NCI-H1436 treated with DMSO at 0.1 percent for 48 hours (cell line): ENCODE results near the gene EEF1AKMT4.

Experiments used
- DNase-seq: peaks from one replicate; lab custom pipeline; 2025; lab: John Stamatoyannopoulos, UW

The EEF1AKMT4 gene

DNA sequence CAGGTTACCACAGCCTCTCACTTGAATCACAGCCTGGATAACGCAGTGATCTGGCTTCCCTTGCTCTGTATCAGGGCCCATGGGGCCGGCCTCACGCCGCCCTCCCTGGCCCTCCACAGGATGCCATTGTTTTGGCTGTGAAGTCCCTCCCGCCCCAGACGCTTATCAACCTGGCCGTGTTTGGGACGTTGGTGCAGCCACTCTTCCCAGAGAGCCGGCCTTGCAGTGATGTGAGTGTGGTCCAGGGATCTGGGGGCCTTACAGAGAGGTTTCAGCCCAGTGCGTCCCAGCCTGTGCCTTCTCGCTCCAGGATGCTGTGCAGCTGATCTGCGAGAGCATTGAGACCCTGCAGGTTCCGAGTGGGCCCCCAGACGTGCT, 13.4 kb upstream of the EEF1AKMT4 start:
- DNase-seq = no peak

DNA sequence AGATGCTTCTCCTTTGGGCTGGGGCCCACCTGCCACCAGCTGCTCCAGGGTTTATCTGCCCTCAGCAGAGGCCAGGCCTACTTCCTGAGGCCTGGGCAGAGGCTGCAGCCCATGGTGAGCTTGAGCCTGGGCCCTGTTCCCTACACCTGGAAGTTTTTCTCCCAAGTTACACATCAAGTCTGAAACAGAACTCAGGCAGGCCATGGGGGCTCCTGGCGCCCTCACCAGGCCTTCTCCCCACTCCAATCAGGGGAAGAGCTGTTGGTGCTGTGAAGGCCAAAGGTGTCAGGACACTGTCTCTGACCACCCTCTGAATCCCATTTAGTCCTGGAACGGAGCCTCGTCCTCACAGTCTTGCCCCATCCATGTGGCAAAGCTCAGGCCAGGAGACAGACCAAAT, 12.8 kb upstream of the EEF1AKMT4 start:
- no peak for DNase-seq

DNA sequence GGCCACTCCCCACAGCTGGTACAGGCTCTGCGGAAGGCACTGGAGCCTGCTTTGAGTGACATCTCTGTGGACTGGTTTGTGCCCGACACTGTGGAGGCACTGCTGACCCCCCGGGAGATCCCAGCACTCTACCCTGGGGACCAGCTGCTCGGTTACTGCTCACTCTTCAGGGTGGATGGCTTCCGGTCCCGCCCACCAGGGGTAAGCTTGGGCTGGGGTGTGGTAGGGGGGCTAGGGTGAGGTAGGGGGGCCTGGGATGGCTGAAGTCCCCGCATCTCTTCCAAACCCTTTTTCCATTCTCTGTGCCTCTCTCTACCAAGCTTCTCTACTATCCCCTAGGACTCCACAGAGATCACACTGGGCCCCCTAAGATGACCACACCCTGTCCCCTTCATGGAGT, 12.3 kb upstream of the EEF1AKMT4 start:
- DNase-seq = no peak

DNA sequence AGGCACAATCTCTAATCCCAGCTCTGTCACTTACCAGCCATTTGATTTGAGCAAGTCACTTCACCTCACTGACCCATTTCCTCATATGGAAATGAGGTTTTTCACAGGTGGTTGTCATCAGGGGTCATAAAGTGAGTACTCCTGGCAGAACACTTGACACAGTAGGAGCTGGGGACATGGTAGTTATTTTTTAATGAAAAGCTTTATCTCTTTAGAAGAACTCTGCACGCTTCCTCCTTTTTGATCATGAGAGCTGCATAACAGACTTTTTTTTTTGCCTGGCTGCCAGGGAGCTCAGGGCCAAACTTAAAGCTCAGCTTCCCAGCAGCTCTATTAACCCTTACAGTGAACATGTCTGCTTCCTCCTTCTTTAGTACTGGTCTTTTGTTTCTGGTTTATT, 11.7 kb upstream of the EEF1AKMT4 start:
- no peak for DNase-seq

DNA sequence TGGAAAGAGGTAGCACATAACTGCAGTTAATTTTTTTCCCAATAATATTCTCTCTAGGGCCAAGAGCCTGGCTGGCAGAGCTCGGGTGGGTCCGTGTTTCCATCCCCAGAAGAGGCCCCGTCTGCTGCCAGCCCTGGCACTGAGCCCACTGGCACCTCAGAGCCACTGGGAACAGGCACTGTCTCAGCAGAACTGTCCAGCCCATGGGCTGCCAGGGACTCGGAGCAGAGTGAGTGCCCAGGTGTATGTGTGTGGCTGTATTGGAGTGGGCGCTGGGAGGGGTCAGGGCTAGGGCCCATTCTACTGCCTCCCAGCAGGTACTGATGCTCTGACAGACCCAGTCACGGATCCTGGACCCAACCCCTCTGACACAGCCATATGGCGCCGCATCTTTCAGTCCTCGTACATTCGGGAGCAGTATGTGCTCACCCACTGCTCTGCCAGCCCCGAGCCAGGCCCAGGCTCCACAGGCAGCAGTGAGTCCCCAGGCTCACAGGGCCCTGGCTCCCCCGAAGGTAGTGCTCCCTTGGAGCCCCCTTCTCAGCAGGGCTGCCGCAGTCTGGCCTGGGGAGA, 11.1 kb upstream of the EEF1AKMT4 start:
- DNase-seq = no peak

DNA sequence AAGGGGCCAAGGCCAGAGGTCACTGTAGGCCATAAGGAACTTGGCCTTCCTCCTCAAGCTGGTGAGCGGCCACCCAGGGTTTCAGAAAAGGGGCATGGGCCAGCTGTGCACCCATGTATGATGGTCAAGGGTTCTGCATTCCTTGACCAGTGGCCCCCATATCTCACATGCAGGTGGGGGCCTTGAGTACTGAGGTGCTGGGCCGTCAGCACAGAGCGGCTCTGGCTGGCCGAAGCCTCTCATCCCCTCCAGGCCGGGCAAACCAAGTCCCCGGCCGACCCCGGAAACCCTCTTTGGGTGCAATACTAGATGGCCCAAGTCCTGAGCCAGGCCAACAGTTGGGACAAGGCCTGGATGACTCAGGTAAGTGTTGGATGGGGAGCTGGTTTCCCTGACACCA, 10.3 kb upstream of the EEF1AKMT4 start:
- DNase-seq = no peak

DNA sequence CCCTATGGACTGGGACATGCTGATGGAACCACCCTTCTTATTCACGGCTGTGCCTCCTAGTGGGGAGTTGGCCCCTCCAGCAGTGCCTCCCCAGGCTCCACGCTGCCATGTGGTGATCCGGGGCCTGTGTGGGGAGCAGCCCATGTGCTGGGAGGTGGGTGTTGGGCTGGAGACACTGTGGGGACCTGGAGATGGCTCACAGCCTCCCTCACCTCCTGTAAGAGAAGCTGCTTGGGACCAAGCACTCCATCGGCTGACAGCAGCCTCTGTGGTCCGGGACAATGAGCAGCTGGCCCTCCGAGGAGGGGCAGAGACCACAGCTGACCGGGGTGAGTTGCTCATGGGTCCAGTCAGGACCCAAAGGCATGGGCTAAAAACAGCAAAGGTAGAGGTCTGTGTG, 9.8 kb upstream of the EEF1AKMT4 start:
- DNase-seq = no peak

DNA sequence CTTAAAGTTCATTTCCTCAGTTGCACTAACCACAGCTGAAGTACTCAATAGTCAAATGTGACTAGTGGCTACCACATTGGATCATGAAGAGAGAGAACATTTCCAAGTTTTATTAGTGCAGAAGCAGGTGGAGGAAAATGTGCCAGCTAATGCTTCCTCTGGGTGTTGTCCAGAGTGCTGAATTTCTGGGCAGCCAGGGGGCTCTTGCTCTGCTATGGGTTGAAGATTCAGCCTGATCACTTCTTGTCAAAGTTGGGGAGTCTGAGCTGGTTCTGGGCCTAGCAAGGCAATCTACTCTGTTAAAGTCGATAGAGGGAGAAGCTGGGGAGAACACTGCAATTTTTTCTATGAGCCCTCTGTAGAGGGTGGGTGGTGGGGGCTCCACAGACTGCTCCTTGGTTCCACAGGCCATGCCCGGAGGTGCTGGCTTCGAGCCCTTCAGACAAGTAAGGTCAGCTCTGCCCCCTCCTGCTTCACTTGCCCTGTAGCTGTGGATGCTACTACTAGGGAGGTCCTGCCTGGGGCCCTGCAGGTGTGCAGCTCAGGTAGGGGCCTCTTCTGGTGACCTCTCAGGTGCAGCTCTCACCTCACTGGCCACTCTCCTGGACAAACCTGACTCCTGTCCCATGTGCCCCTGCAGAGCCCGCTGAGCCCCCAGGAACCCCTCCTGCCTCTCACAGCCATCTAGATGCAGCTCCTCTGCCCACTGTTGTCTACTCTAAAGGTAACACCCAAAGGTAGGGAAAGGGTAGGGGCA, 8.9 kb upstream of the EEF1AKMT4 start:
- no peak for DNase-seq

DNA sequence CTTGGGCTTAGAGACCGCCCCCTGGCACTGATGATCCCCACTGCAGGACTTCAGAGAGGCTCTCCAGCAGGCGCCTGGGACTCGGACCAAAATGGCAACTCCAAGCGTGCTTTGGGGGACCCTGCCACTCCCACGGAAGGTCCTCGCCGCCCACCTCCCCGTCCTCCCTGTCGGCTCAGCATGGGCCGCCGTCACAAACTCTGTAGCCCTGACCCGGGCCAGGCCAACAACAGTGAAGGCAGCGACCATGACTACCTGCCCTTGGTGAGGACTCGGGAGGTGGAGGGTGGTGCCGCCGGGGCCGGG, 8.4 kb upstream of the EEF1AKMT4 start:
- DNase-seq = no peak

DNA sequence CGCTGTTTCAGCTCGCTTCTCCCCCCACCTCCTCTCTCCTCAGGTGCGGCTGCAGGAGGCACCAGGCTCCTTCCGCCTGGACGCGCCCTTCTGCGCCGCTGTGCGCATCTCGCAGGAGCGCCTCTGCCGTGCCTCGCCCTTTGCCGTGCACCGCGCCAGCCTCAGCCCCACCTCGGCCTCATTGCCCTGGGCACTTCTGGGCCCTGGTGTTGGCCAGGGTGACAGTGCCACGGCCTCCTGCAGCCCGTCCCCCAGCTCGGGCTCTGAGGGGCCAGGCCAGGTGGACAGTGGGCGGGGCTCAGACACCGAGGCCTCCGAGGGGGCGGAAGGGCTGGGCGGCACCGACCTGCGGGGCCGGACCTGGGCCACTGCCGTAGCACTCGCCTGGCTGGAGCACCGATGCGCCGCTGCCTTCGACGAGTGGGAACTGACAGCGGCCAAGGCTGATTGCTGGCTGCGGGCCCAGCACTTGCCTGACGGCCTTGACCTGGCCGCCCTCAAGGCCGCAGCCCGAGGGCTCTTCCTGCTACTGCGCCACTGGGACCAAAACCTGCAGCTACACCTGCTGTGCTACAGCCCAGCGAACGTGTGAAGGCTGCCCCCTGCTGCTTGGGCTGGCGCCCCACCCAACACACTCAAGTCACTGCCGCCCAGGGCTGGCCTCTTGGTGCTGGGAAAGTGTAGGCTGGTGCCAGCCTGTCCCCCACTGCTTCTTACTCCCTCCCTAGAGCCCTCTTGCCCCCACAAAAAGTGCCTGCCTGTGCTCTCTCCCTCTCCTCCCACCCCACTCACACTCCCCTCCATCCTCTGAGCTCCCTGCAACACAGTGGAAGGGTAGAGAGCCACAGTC, 7.8 kb upstream of the EEF1AKMT4 start:
- DNase-seq = no peak

DNA sequence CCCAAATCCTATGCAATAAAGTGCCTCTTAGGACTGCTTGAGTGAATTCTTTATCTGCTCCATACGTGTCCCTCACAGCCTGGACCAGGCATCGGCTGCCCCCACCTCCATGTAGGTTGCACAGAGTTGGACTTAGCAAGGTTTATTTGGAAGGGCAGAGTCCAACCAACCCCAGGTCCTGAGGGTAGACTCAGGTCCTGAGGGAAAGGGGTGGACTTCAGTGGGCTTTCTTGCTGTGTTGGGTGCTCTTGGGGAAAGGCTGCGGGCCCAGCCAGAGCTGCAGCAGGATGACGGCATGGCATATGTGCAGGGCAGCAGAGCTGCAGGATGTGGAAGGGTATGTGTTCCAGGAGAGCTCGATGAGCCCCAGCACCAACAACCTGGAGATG, 7.2 kb upstream of the EEF1AKMT4 start:
- no peak for DNase-seq

DNA sequence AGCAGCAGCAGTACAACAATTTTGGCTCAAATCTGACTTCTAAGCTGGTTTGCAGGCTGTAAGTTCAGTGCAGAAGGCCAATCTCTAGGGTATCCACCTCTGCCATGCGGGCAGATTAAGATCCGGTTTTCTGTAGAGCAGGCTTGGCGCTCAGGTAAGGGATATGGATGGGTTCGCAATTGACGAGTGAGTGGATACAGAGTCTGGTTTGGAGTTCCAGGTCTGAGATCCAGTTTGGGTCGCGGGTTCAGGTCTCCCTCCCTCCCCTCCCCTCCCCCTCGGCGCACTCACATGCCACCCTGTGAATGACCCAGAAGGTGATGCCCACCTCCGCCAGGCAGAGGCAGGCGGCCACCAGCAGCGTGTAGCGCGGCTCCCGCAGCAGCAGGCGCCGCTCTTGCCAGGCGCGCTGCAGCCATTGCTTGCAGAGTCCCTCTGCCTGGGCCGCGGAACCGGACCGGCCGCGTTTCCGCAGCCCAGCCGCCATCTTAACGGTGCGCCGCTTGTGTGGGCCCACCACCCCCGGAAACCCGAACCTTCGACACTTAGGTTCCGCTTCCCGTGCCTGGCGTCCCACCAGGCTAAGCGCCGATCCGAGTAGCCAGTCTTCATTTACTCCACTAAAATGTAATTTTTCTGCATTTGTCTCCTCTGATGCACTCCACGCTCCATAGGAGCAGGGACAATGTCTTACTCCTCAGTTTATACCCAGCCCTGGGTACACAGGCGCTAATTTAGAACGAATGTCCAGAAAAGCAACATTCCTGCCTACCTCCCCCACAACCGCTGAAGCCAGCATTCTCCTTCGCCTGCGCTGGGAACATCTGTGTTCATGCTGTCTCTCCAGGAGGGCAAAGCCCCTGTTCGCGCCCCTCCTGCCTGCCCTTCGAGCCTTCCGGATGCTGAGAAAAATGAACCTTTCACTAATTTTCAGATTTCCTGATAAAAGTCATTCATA, 739 bp upstream of the EEF1AKMT4 start, which contains the start of gene ALG3:
ALG3 (minus strand) TSS at position 509 of the 958 bp plus-strand sequence; CDS start at position 487, 22 bp downstream.
- DNase-seq = no peak

DNA sequence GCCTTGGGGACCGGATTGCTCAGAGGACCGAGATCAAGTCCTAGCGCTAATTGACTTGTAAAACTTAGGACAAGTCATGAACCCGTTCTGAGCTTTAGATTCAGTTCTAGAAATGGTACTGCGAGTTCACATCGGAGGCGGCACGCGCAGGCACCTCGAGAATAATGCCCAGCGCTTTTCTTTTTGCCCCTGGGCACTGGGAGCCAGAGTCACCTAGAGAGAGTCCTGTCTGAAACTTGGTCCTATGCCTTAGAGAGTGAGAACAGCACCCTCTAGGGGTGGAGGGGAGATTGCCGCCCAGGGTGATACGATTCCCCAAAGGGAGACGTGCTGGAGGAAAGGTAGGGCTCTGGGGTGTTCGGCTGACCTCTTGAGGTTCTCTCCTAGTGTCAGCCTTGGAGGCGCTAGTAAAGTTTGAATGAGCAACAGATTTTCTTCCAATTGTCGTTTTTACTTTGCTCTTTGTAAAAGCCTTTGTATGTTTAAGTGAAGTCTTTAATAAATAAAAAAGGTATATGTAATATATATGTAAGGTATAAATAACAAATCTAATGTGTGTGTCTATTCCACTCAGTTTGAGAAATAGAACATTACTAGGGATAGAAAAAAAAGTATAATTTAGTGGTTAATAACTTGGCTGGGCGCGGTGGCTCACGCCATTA, 826 bp downstream of the EEF1AKMT4 start:
- DNase-seq = peak; percentile 81

DNA sequence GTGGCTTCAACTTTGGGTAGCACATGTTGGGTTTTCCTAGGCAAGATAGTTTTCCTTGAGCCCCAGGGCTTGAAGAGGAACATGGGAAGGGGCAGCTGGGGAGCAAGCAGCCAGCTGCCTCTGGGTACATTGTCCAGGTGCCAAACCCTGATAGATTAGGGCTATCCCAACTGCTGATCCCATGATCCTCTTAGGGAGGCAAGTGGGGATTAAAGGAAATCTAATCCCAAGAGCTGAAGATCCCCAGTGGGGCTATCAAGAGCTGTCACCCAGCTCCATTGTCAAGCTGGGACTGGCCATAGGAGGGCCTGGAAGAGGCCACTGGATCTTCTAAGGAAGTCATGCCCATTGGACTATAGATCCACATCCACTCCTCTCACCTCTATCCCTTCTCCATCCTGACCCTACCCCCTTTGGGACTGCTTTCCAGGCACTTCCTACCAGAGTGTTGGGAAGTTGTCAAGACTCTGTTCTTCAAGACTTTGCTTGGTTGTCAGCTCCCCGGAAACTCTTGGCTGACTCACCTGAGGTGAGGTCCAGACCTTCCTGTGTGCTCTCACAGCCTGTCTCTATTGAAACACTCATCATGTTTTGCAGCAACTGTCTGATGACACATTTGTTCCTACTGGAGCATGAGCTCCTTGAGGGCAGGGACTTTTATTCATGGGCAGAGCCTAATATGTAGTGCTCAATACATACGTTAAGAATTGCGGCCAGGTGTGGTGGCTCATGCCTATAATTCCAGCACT, 6.0 kb downstream of the EEF1AKMT4 start:
- no peak for DNase-seq

DNA sequence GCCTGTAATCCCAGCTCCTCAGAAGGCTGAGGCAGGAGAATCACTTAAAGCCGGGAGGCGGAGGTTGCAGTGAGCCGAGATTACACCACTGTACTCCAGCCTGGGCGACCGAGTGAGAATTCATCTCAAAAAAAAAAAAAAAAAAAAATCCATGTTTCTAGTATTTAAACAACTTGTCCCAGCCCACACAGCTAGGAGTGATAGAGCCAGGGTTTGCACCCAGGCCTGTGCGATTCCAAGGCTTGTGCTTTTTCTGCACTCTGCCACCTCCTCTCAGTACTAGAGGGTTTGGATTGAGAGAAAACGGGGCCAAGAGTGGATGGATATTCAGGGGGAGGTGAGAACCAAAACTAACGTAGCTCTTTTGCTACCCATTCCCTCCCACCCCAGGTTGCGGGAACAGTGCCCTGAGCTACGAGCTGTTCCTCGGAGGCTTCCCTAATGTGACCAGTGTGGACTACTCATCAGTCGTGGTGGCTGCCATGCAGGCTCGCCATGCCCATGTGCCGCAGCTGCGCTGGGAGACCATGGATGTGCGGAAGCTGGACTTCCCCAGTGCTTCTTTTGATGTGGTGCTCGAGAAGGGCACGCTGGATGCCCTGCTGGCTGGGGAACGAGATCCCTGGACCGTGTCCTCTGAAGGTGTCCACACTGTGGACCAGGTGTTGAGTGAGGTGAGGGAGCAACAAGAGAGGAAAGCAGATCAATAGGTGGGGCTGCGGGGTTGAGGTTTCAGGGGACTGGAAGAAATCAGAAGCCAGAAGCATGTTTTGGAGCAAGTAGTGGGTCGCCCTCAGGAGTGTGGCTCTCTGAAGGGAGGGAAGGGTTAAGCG, 7.8 kb downstream of the EEF1AKMT4 start:
- no peak for DNase-seq

DNA sequence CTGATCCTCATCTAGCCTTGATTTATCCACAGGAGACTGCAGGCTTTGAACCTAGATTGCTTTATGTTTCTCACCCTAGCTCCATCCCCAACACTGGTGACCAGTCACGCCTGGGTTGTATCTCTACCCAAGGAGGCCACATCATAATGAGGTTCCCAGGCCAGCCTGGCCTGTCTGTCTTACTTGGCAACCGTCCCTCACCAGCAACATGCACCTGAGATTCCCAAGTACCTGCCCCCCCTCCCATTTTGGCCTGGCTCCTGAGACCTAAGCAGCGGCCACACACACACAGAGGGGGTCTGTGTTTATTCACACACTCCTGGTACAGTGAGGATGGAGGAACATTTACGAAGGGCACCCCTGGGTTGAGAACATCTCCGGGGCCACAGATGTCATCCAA, 9.5 kb downstream of the EEF1AKMT4 start:
- no peak for DNase-seq

DNA sequence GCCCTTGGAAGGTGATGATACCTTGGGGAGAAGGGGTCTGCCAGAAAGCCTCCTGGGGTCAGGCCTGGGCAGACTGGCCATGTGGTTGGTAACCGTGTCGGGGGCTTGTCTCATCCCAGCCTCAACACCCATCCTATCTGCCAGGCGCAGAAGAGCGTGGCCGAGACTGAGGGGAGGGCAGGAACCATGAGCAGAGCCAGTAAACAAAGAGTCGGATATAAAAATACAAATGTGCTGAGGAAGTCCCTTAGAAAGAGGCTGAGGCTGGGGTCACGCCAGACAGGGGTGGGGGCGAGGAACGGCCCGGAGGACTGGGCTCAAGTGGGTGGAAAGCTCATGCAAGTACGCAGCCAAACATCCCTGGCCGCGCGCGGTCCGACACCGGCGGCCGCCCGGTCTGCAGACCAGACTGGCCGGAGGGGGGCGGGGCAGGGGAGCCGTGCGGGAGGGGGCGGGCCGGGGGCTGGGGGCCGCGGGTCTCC, 10.0 kb downstream of the EEF1AKMT4 start:
- DNase-seq = no peak

DNA sequence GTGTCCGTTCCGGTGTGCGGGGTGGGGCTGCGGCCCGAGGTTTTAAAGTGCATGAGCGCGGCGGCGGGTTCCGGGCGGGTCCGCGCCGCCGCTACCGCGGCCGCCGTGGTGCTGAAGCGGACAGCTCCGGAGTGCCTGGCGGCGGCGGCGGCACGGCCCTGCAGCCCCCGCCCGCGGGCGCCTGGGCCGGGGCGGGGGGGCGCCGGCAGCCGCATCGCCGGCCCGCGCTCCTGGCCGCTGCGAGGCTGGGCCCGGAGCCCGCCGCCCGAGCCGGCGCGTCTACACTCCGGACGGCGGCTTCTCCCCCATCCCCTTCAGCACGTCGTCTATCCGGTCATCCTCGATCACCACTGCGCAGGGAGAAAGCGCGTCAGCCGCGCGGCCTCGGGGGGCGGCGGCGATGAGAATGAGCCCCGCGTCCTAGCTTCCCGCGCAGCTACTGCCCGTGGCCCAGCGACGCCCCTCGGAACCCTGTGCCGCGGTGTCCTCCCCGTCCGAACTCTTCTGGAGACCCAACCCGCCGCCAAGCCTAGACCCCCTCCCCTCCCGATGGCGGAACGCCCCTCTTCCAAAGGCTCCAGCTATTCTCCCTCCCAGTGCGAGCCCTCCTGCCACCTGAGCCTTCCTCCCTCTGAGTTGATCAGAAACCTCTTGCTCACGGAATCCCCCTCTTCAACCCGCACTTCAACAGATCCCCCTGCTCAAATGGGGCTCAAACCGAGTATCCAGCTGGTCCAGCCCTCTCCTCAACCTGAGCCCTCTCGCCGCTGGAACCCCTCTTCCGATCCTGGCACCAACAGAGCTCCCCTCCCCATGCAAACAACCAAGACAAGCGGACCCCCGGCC, 10.6 kb downstream of the EEF1AKMT4 start:
- no peak for DNase-seq
